ENCODE measurements around the gene RELL2. TPM values are rescaled to one million over a fixed set of nuclear protein-coding genes. Genes with fewer than 3 reads are reported as not detected.
A peak's percentile ranks its signal among the peaks of the same experiment; 100 is the strongest.

Gene RELL2
- total RNA-seq, 1 experiment from 2014 or later = 23.8 TPM

DNA sequence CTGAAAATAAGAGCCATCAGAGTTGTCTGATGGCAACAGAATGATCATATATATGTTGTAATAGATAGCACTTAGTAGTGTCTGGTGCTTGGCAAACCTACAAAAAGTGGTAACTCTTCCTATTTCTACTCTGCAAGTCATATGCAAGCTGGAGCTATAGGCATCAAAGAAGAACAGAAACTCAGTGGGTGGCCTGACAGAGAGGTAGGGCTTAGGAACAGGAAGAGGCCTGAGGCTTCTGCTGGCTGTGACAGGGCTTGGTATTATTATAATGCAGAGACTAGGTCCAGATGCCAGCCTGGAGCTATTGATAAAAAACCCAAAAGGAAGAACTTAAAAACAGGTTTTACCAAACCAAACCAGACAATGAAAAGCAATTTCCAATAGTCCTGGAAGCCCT is 13.6 kb upstream of the RELL2 start:
- DNase-seq (ENCODE audit: low spot score) = no peak
- peaks cover 44% of the 10 kb centered on the region for H3K36me3 Mint-ChIP-seq

DNA sequence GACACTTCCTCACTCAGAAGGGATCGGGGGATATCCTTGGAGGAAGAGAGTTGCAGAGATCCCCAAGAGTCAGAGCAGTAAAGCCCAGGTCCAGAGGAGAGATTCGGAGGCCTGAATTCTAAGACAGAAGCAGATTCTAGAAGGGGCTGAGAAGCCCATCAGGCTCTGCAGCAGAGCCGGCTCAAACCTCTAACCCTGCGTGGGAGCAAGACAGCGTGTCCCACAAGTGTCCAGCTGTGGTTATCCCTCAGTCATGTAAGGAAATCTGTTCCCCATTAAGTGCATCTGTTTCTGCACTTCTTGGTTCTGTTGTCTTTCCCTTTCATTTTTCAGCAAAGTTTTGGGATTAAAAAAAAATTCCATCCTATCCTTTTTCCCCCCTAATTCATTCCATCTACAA is 13.2 kb upstream of the RELL2 start:
- TF ChIP-seq, protein P1, sequence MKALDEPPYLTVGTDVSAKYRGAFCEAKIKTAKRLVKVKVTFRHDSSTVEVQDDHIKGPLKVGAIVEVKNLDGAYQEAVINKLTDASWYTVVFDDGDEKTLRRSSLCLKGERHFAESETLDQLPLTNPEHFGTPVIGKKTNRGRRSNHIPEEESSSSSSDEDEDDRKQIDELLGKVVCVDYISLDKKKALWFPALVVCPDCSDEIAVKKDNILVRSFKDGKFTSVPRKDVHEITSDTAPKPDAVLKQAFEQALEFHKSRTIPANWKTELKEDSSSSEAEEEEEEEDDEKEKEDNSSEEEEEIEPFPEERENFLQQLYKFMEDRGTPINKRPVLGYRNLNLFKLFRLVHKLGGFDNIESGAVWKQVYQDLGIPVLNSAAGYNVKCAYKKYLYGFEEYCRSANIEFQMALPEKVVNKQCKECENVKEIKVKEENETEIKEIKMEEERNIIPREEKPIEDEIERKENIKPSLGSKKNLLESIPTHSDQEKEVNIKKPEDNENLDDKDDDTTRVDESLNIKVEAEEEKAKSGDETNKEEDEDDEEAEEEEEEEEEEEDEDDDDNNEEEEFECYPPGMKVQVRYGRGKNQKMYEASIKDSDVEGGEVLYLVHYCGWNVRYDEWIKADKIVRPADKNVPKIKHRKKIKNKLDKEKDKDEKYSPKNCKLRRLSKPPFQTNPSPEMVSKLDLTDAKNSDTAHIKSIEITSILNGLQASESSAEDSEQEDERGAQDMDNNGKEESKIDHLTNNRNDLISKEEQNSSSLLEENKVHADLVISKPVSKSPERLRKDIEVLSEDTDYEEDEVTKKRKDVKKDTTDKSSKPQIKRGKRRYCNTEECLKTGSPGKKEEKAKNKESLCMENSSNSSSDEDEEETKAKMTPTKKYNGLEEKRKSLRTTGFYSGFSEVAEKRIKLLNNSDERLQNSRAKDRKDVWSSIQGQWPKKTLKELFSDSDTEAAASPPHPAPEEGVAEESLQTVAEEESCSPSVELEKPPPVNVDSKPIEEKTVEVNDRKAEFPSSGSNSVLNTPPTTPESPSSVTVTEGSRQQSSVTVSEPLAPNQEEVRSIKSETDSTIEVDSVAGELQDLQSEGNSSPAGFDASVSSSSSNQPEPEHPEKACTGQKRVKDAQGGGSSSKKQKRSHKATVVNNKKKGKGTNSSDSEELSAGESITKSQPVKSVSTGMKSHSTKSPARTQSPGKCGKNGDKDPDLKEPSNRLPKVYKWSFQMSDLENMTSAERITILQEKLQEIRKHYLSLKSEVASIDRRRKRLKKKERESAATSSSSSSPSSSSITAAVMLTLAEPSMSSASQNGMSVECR (CRISPR knock-in tag; IDR thresholded peaks at IDR 0.05; ENCODE audit: borderline replicate concordance) = no peak
- TF ChIP-seq PREB (CRISPR knock-in tag; IDR thresholded peaks at IDR 0.05; ENCODE audit: borderline replicate concordance) (no peak), ZNF232 (CRISPR knock-in tag; IDR thresholded peaks at IDR 0.05) (no peak), ETV6 (CRISPR knock-in tag; IDR thresholded peaks at IDR 0.05) (no peak), ZNF425 (CRISPR knock-in tag; conservative IDR thresholded peaks at IDR 0.05) (no peak), ZNF121 (CRISPR knock-in tag; IDR thresholded peaks at IDR 0.05) (no peak), NFYB (CRISPR knock-in tag; conservative IDR thresholded peaks at IDR 0.05; ENCODE audit: low read depth) (no peak), AR (CRISPR knock-in tag; IDR thresholded peaks at IDR 0.05) (no peak), ZNF317 (CRISPR knock-in tag; IDR thresholded peaks at IDR 0.05; ENCODE audit: borderline replicate concordance, low read depth) (no peak), TEAD4 (CRISPR knock-in tag; IDR thresholded peaks at IDR 0.05) (no peak), ZBTB43 (CRISPR knock-in tag; IDR thresholded peaks at IDR 0.05) (no peak), MAX (CRISPR knock-in tag; IDR thresholded peaks at IDR 0.05) (no peak), HMGXB4 (CRISPR knock-in tag; IDR thresholded peaks at IDR 0.05) (no peak), ESRRA (CRISPR knock-in tag; IDR thresholded peaks at IDR 0.05; ENCODE audit: borderline replicate concordance) (no peak), MYBL2 (CRISPR knock-in tag; IDR thresholded peaks at IDR 0.05) (no peak), NFATC4 (CRISPR knock-in tag; IDR thresholded peaks at IDR 0.05) (no peak)
- no peaks in the 10 kb centered on the region for H3K27me3 Mint-ChIP-seq (ENCODE audit: low read depth)
- no peak; the same call in 1 of the 2 replicates for ATAC-seq
- H3K4me3 Mint-ChIP-seq = no peak overlapping the region
- POLR2A ChIA-PET = interaction anchor here (0.7 to 1.0 kb wide), 2 partner anchors 32 to 258 kb away, joined by 3 to 6 read pairs; no protein-coding TSS in a partner anchor
- peak overlapping the region; percentile 78 for H3K27ac Mint-ChIP-seq
- CTCF ChIA-PET = interaction anchor here (1.1 to 2.2 kb wide), 5 partner anchors 14 to 60 kb away, joined by 3 to 16 read pairs (median 4); partner anchors contain the start of genes HDAC3 and RELL2
- no peak for DNase-seq (ENCODE audit: low spot score)
- peaks cover 48% of the 10 kb centered on the region for H3K36me3 Mint-ChIP-seq
- H3K4me1 Mint-ChIP-seq = peaks cover 12% of the 10 kb centered on the region
- no peaks in the 10 kb centered on the region for H3K9me3 Mint-ChIP-seq

More for the DNA sequence above, 13.6 kb upstream of the RELL2 start:
- no peaks in the 10 kb centered on the region; the same call in 1 of the 2 replicates for H3K27me3 Mint-ChIP-seq (ENCODE audit: low read depth)
- ChIA-PET CTCF (interaction anchor here (1.1 to 2.2 kb wide), 4 partner anchors 14 to 46 kb away, joined by 3 to 16 read pairs (median 4); partner anchors contain the start of genes HDAC3 and RELL2), POLR2A (no interaction called here)
- no peak overlapping the region for H3K4me3 Mint-ChIP-seq
- peaks cover 12% of the 10 kb centered on the region for H3K4me1 Mint-ChIP-seq
- no peaks in the 10 kb centered on the region for H3K9me3 Mint-ChIP-seq
- H3K27ac Mint-ChIP-seq = peak overlapping the region; percentile 78
- peak; percentile 17; the same call in 1 of the 2 replicates for ATAC-seq
- no peak for TF ChIP-seq NFYB (CRISPR knock-in tag; conservative IDR thresholded peaks at IDR 0.05; ENCODE audit: low read depth)
- no peak for TF ChIP-seq ZNF396 (CRISPR knock-in tag; IDR thresholded peaks at IDR 0.05; ENCODE audit: borderline replicate concordance)
- no peak for TF ChIP-seq ELF4 (CRISPR knock-in tag; IDR thresholded peaks at IDR 0.05; ENCODE audit: low read depth)
- TF ChIP-seq ZNF219 (CRISPR knock-in tag; IDR thresholded peaks at IDR 0.05; ENCODE audit: borderline replicate concordance) = no peak
- no peak for TF ChIP-seq SMAD3 (CRISPR knock-in tag; IDR thresholded peaks at IDR 0.05; ENCODE audit: borderline replicate concordance)
- no peak for TF ChIP-seq OVOL2 (CRISPR knock-in tag; IDR thresholded peaks at IDR 0.05; ENCODE audit: borderline replicate concordance)
- TF ChIP-seq NR3C1 (CRISPR knock-in tag; conservative IDR thresholded peaks at IDR 0.05; ENCODE audit: low read depth) = no peak

All from WTC11 (cell line).